ENCODE measurements around the gene PIAS2.

GRCh38 chr18:46764586-46764985 lies 152.7 kb downstream of the PIAS2 start:
- TF ChIP-seq MLX (CRISPR knock-in tag; IDR thresholded peaks at IDR 0.05), result no peak
- no peak for TF ChIP-seq CTCF (CRISPR knock-in tag; IDR thresholded peaks at IDR 0.05)
